OCI-LY7 (cell line): ENCODE results near the gene GREB1. TPM values are rescaled to one million over a fixed set of nuclear protein-coding genes. Genes with fewer than 3 reads are reported as not detected.
"Not testable (repeated sequence)": the region's sequence is repeated elsewhere in the genome, so short reads cannot be mapped to it uniquely, and the experiment has no call there.

ENCODE experiments used
- BruUV-seq: library from RNA; stranded (reverse); fragments of 400-500 nt; replicated peaks from 2 replicates; lab custom pipeline; 2021; lab: Mats Ljungman, UMichigan
- CTCF ChIA-PET: fragments of 300-600 bp; sonication (Branson Sonifier 250); formaldehyde crosslinking; loops from one replicate; lab custom pipeline; 2022; ENCODE audit warnings: antibody characterized with exemption; ENCODE audit not compliant: unreplicated experiment; lab: Charles Lee
- POLR2A ChIA-PET: fragments of 300-600 bp; sonication (Branson Sonifier 250); formaldehyde crosslinking; loops from one replicate; lab custom pipeline; 2022; ENCODE audit warnings: antibody characterized with exemption; lab: Charles Lee
- DNase-seq: peaks from one replicate; pipeline ENCODE4 v3.0.0-alpha.2; 2015; ENCODE audit warnings: low spot score
- H2AFZ ChIP-seq: fragments of 200-600 bp; sonication (generic), shearing (Covaris generic); 2 replicates; pipeline ENCODE4 v1.6.1; 2014; ENCODE audit warnings: mild to moderate bottlenecking, antibody characterized with exemption, low read length, moderate library complexity
- H3K27ac ChIP-seq: fragments of 200-600 bp; sonication (generic); 2 replicates; pipeline ENCODE4 v1.5.1; 2014; ENCODE audit warnings: mixed run types, low read depth, mild to moderate bottlenecking, moderate library complexity, low read length, inconsistent platforms; ENCODE audit not compliant: poor library complexity, severe bottlenecking
- H3K36me3 ChIP-seq: fragments of 200-600 bp; sonication (generic); 2 replicates; pipeline ENCODE4 v1.6.1; 2014; ENCODE audit warnings: mild to moderate bottlenecking, antibody characterized with exemption, low read length, moderate library complexity, mixed read lengths; ENCODE audit not compliant: insufficient read depth
- H3K4me1 ChIP-seq: fragments of 200-600 bp; sonication (generic); 2 replicates; pipeline ENCODE4 v1.5.1; 2014; ENCODE audit warnings: mild to moderate bottlenecking, low read length; ENCODE audit not compliant: insufficient read depth, poor library complexity, severe bottlenecking
- H3K4me2 ChIP-seq: fragments of 200-600 bp; sonication (generic); 2 replicates; pipeline ENCODE4 v1.6.1; 2014; ENCODE audit warnings: mild to moderate bottlenecking, low read length
- H3K4me3 ChIP-seq: fragments of 200-600 bp; sonication (generic); 2 replicates; pipeline ENCODE4 v1.5.1; 2014; ENCODE audit warnings: mild to moderate bottlenecking, low read depth, low read length; ENCODE audit not compliant: poor library complexity, severe bottlenecking
- H3K79me2 ChIP-seq: fragments of 200-600 bp; sonication (generic); 2 replicates; pipeline ENCODE4 v1.6.1; 2016; ENCODE audit warnings: low read depth, mild to moderate bottlenecking, low read length, moderate library complexity, mixed read lengths; ENCODE audit not compliant: insufficient read depth
- H3K9me2 ChIP-seq: fragments of 200-600 bp; sonication (generic); 2 replicates; pipeline ENCODE4 v1.6.1; 2016; ENCODE audit warnings: mild to moderate bottlenecking, low read length, mixed read lengths; ENCODE audit not compliant: insufficient read depth
- H3K9me3 ChIP-seq: fragments of 200-600 bp; sonication (generic); 2 replicates; pipeline ENCODE4 v1.6.1; 2014; ENCODE audit warnings: mild to moderate bottlenecking, mixed run types, low read length, mixed read lengths
- H4K20me1 ChIP-seq: fragments of 200-600 bp; sonication (generic); 2 replicates; pipeline ENCODE4 v1.6.1; 2014; ENCODE audit warnings: mild to moderate bottlenecking, antibody characterized with exemption, low read length, moderate library complexity, mixed read lengths; ENCODE audit not compliant: insufficient read depth
- EZH2phosphoT487 ChIP-seq: fragments of 200-600 bp; sonication (generic); IDR thresholded peaks from 2 replicates; pipeline ENCODE4 v1.6.1; 2018; ENCODE audit warnings: low read depth, borderline replicate concordance, mild to moderate bottlenecking, mixed run types, antibody characterized with exemption, low read length, moderate library complexity, mixed read lengths
- intact Hi-C: fragments of 100-400 bp; cut with micrococcal nuclease; formaldehyde crosslinking; loops from one replicate; pipeline ENCODE4 v1.10.0; 2022; ENCODE audit not compliant: unreplicated experiment
- total RNA-seq, 2 experiments: library from RNA; depleted of rRNA in 1 of 2; stranded (reverse); fragments of >200 nt in 1 of 2; shearing (Covaris generic) in 1 of 2; gene quantifications; 2 replicates each; pipeline ENCODE4 v1.2.3, GENCODE V29; 2014 to 2022
- TF ChIP-seq, protein P1 (sequence below): fragments of 200-600 bp; sonication (generic); conservative IDR thresholded peaks from 2 replicates; pipeline ENCODE4 v1.5.1; 2014; ENCODE audit warnings: mild to moderate bottlenecking, antibody characterized with exemption, low read length, moderate library complexity, mixed read lengths

Gene GREB1
- total RNA-seq, 2 experiments from 2014 or later: 3.5 to 8.4 TPM

GRCh38 chr2:11659851-11660250 is 126.0 kb downstream of the GREB1 start:
- CTCF ChIA-PET: no interaction called here
- no peaks in the 10 kb centered on the region for H3K36me3 ChIP-seq
- no peaks in the 10 kb centered on the region for H3K79me2 ChIP-seq
- TF ChIP-seq EZH2phosphoT487: no peak
- TF ChIP-seq, protein P1, sequence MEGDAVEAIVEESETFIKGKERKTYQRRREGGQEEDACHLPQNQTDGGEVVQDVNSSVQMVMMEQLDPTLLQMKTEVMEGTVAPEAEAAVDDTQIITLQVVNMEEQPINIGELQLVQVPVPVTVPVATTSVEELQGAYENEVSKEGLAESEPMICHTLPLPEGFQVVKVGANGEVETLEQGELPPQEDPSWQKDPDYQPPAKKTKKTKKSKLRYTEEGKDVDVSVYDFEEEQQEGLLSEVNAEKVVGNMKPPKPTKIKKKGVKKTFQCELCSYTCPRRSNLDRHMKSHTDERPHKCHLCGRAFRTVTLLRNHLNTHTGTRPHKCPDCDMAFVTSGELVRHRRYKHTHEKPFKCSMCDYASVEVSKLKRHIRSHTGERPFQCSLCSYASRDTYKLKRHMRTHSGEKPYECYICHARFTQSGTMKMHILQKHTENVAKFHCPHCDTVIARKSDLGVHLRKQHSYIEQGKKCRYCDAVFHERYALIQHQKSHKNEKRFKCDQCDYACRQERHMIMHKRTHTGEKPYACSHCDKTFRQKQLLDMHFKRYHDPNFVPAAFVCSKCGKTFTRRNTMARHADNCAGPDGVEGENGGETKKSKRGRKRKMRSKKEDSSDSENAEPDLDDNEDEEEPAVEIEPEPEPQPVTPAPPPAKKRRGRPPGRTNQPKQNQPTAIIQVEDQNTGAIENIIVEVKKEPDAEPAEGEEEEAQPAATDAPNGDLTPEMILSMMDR: no peak
- no peaks in the 10 kb centered on the region for H3K4me1 ChIP-seq
- H2AFZ ChIP-seq: no peak overlapping the region
- POLR2A ChIA-PET: no interaction called here
- no peaks in the 10 kb centered on the region for H3K9me2 ChIP-seq
- no peaks in the 10 kb centered on the region for H4K20me1 ChIP-seq
- intact Hi-C loops: no loop called here
- H3K4me2 ChIP-seq: no peak overlapping the region
- H3K9me3 ChIP-seq: peaks cover 8% of the 10 kb centered on the region; the same call in 1 of the 2 replicates
- H3K4me3 ChIP-seq: no peak overlapping the region
- BruUV-seq: no TSS peak
- DNase-seq: no peak
- H3K27ac ChIP-seq: no peak overlapping the region

GRCh38 chr2:11660396-11660795 is 126.6 kb downstream of the GREB1 start:
- H3K9me2 ChIP-seq, intact Hi-C loops, H3K4me1 ChIP-seq, H2AFZ ChIP-seq, H4K20me1 ChIP-seq, H3K79me2 ChIP-seq, H3K9me3 ChIP-seq, H3K4me3 ChIP-seq, BruUV-seq, CTCF ChIA-PET, DNase-seq, POLR2A ChIA-PET, H3K27ac ChIP-seq, H3K4me2 ChIP-seq, H3K36me3 ChIP-seq: not testable (repeated sequence)

- BruUV-seq: no TSS peak
- Histone ChIP-seq H3K9me3 (peaks cover 8% of the 10 kb centered on the region; the same call in 1 of the 2 replicates), H3K36me3 (no peaks in the 10 kb centered on the region), H4K20me1 (no peaks in the 10 kb centered on the region), H3K9me2 (no peaks in the 10 kb centered on the region), H3K4me1 (no peaks in the 10 kb centered on the region), H3K4me3 (no peak overlapping the region), H2AFZ (no peak overlapping the region), H3K79me2 (no peaks in the 10 kb centered on the region), H3K4me2 (no peak overlapping the region), H3K27ac (no peak overlapping the region)
- DNase-seq: no peak
- intact Hi-C loops: no loop called here
- CTCF ChIA-PET: no interaction called here
- POLR2A ChIA-PET: interaction anchor here (0.9 kb wide), 1 partner anchor 1015 kb away, joined by 3 read pairs; no protein-coding TSS in a partner anchor
- TF ChIP-seq, protein P1: no peak
- TF ChIP-seq EZH2phosphoT487: no peak
These were observed 128.1 kb downstream of the GREB1 start for GRCh38 chr2:11661891-11662435.
